ENCODE data around the gene CDH4.
"Not testable (repeated sequence)": the region's sequence is repeated elsewhere in the genome, so short reads cannot be mapped to it uniquely, and the experiment has no call there.

CDH4 gene

GRCh38 chr20:61417221-61417941 is 165.3 kb downstream of the CDH4 start:
- DNase-seq (ENCODE audit: low spot score), result no peak

- DNase-seq (ENCODE audit: low spot score), result no peak
Measured at GRCh38 chr20:61419010-61419409, 166.9 kb downstream of the CDH4 start.

GRCh38 chr20:61419501-61419900 is 167.4 kb downstream of the CDH4 start:
- DNase-seq (ENCODE audit: low spot score), result no peak

- DNase-seq (ENCODE audit: low spot score), result no peak
Measured at GRCh38 chr20:61420056-61420455, 168.0 kb downstream of the CDH4 start.

GRCh38 chr20:61420781-61421180 is 168.7 kb downstream of the CDH4 start:
- no peak for DNase-seq (ENCODE audit: low spot score)

- no peak for DNase-seq (ENCODE audit: low spot score)
Measured at GRCh38 chr20:61422636-61423425, 170.8 kb downstream of the CDH4 start.

GRCh38 chr20:61424011-61424627 is 172.1 kb downstream of the CDH4 start:
- DNase-seq (ENCODE audit: low spot score), result no peak

GRCh38 chr20:61424628-61425420 is 172.8 kb downstream of the CDH4 start:
- DNase-seq (ENCODE audit: low spot score), result no peak

GRCh38 chr20:61425541-61425991 is 173.5 kb downstream of the CDH4 start:
- DNase-seq (ENCODE audit: low spot score), result not testable (repeated sequence)

GRCh38 chr20:61426352-61426751 is 174.3 kb downstream of the CDH4 start:
- no peak for DNase-seq (ENCODE audit: low spot score)

GRCh38 chr20:61429458-61430227 is 177.6 kb downstream of the CDH4 start:
- DNase-seq (ENCODE audit: low spot score), result no peak

- no peak for DNase-seq (ENCODE audit: low spot score)
Measured at GRCh38 chr20:61430228-61430624, 178.2 kb downstream of the CDH4 start.

GRCh38 chr20:61433176-61433575 is 181.1 kb downstream of the CDH4 start:
- no peak for DNase-seq (ENCODE audit: low spot score)

- DNase-seq (ENCODE audit: low spot score), result no peak
Measured at GRCh38 chr20:61433816-61434215, 181.8 kb downstream of the CDH4 start.

- no peak for DNase-seq (ENCODE audit: low spot score)
Measured at GRCh38 chr20:61434341-61434781, 182.3 kb downstream of the CDH4 start.

GRCh38 chr20:61435184-61435822 is 183.2 kb downstream of the CDH4 start:
- no peak for DNase-seq (ENCODE audit: low spot score)

GRCh38 chr20:61435823-61436220 is 183.8 kb downstream of the CDH4 start:
- DNase-seq (ENCODE audit: low spot score), result no peak

- DNase-seq (ENCODE audit: low spot score), result no peak
Measured at GRCh38 chr20:61436283-61436666, 184.2 kb downstream of the CDH4 start.

GRCh38 chr20:61436667-61437279 is 184.7 kb downstream of the CDH4 start:
- no peak for DNase-seq (ENCODE audit: low spot score)
